ENCODE measurements around the gene EDIL3. TPM values are rescaled to one million over a fixed set of nuclear protein-coding genes. Genes with fewer than 3 reads are reported as not detected.

The EDIL3 gene
- total and polyA plus RNA-seq, 4 donors = 8.3 to 66.0 (median 11.0) TPM

DNA sequence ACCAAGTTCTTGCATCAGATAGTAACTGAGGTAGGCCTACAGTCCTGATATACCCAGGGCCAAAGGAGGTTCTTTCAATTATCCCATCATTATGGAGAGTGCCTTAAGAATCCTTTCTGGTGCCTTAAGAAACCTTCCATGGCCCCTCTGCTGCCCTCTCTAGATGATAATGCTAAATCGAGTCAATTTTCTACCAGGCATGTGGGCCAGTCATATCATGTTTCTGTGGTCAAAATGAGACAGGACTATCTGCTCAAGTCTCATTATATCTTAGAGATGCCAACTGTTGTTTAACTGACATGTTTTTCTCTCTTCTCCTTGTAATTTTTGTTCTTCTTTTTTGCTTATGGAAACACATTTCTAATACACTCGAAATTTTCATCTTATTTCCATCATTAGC is 127.6 kb downstream of the EDIL3 start:
- no peak overlapping the region for H3K9ac ChIP-seq (ENCODE audit: insufficient read depth in 1 of 2, low read length in 2 of 2)
- no peaks in the 10 kb centered on the region for H3K36me3 ChIP-seq (ENCODE audit: control insufficient read depth in 4 of 4, insufficient read depth in 4 of 4, low read length in 4 of 4)
- WGBS, 2 donors = 79 to 88% methylated on average over 2 of the region's 2 CpGs
- H3K27ac ChIP-seq (ENCODE audit: low read depth in 1 of 2, low read length in 1 of 2) = no peak overlapping the region
- DNase-seq (no peak), ATAC-seq (ENCODE audit: insufficient read depth, low FRiP score) (no peak)
- no peaks in the 10 kb centered on the region for H3K9me3 ChIP-seq (ENCODE audit: control insufficient read depth in 4 of 4, insufficient read depth in 3 of 4, low read length in 3 of 4)
- no peaks in the 10 kb centered on the region for H3K27me3 ChIP-seq (ENCODE audit: control insufficient read depth in 3 of 3, insufficient read depth in 3 of 3, low read length in 2 of 3)
- no peaks in the 10 kb centered on the region for H3K4me1 ChIP-seq (ENCODE audit: control insufficient read depth in 5 of 5, insufficient read depth in 5 of 5, low read length in 5 of 5)
- TF ChIP-seq CTCF (IDR thresholded peaks at IDR 0.05; ENCODE audit: control extremely low read depth, extremely low read depth) = no peak
- H3K4me3 ChIP-seq = no peak overlapping the region

DNA sequence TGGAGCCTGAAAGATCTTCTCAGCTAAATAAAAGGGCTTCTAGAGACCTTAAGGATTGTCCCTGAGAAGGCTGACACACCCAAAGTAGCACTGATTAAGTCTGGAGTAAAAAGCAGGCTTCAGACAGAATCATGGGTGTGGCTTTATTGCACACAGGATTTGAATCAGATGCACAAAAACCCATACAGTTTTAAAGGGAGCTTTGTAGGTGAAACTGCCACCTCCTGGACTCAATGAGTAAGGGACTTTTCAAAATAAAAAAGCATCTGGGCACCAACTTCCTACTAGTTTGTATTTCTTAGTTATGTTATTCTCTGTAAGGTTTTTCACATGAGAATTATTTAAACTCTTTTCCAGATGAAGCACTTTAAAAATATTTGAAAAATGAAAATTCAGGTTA is 129.4 kb downstream of the EDIL3 start:
- Histone ChIP-seq H3K36me3 (ENCODE audit: control insufficient read depth in 4 of 4, insufficient read depth in 4 of 4, low read length in 4 of 4) (no peaks in the 10 kb centered on the region), H3K27ac (ENCODE audit: low read depth in 1 of 2, low read length in 1 of 2) (no peak overlapping the region), H3K9me3 (ENCODE audit: control insufficient read depth in 4 of 4, insufficient read depth in 3 of 4, low read length in 3 of 4) (no peaks in the 10 kb centered on the region), H3K9ac (ENCODE audit: insufficient read depth in 1 of 2, low read length in 2 of 2) (no peak overlapping the region), H3K4me1 (ENCODE audit: control insufficient read depth in 5 of 5, insufficient read depth in 5 of 5, low read length in 5 of 5) (no peaks in the 10 kb centered on the region), H3K27me3 (ENCODE audit: control insufficient read depth in 3 of 3, insufficient read depth in 3 of 3, low read length in 2 of 3) (no peaks in the 10 kb centered on the region), H3K4me3 (no peak overlapping the region)
- no peak for ATAC-seq (ENCODE audit: insufficient read depth, low FRiP score)
- DNase-seq = no peak
- TF ChIP-seq CTCF (IDR thresholded peaks at IDR 0.05; ENCODE audit: control extremely low read depth, extremely low read depth) = no peak

- H3K27ac ChIP-seq (ENCODE audit: low read depth in 1 of 2, low read length in 1 of 2) = no peak overlapping the region
- 79 to 89% methylated on average over 1 of the region's 1 CpG for WGBS, 2 donors
- no peaks in the 10 kb centered on the region for H3K27me3 ChIP-seq (ENCODE audit: control insufficient read depth in 3 of 3, insufficient read depth in 3 of 3, low read length in 2 of 3)
- no peak for DNase-seq
- no peaks in the 10 kb centered on the region for H3K9me3 ChIP-seq (ENCODE audit: control insufficient read depth in 4 of 4, insufficient read depth in 3 of 4, low read length in 3 of 4)
- no peak for ATAC-seq (ENCODE audit: insufficient read depth, low FRiP score)
- H3K36me3 ChIP-seq (ENCODE audit: control insufficient read depth in 4 of 4, insufficient read depth in 4 of 4, low read length in 4 of 4) = no peaks in the 10 kb centered on the region
- no peaks in the 10 kb centered on the region for H3K4me1 ChIP-seq (ENCODE audit: control insufficient read depth in 5 of 5, insufficient read depth in 5 of 5, low read length in 5 of 5)
- no peak overlapping the region for H3K9ac ChIP-seq (ENCODE audit: insufficient read depth in 1 of 2, low read length in 2 of 2)
- no peak for TF ChIP-seq CTCF (IDR thresholded peaks at IDR 0.05; ENCODE audit: control extremely low read depth, extremely low read depth)
- H3K4me3 ChIP-seq = no peak overlapping the region
Observed at GRCh38 chr5:84253946-84254345, 130.7 kb downstream of the EDIL3 start.

DNA sequence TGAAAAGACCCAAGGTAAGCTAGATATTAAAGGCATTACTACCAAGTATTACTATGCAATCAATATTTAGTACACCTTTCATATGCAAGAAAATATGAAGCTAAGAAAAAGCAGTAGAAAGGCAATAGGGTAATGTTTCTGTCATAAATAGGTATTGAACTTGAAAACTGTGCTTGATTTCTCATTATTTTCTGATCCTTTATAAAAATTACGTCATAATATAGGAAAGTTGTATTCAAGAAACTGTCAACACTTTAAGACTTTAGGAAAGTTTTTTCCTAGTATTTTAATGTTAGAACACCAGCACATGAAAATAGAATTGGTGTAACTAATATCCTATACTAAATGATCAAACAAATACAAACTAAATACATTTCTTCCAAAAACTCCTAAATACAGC is 133.2 kb downstream of the EDIL3 start:
- H3K9me3 ChIP-seq (ENCODE audit: control insufficient read depth in 4 of 4, insufficient read depth in 3 of 4, low read length in 3 of 4) = no peaks in the 10 kb centered on the region
- 89 to 90% methylated on average over 1 of the region's 1 CpG for WGBS, 2 donors
- DNase-seq = no peak

More for the DNA sequence above, 133.2 kb downstream of the EDIL3 start:
- TF ChIP-seq CTCF (IDR thresholded peaks at IDR 0.05; ENCODE audit: control extremely low read depth, extremely low read depth) = no peak
- Histone ChIP-seq H3K4me3 (no peak overlapping the region), H3K36me3 (ENCODE audit: control insufficient read depth in 4 of 4, insufficient read depth in 4 of 4, low read length in 4 of 4) (no peaks in the 10 kb centered on the region), H3K4me1 (ENCODE audit: control insufficient read depth in 5 of 5, insufficient read depth in 5 of 5, low read length in 5 of 5) (no peaks in the 10 kb centered on the region), H3K27ac (ENCODE audit: low read depth in 1 of 2, low read length in 1 of 2) (no peak overlapping the region), H3K9ac (ENCODE audit: insufficient read depth in 1 of 2, low read length in 2 of 2) (no peak overlapping the region), H3K27me3 (ENCODE audit: control insufficient read depth in 3 of 3, insufficient read depth in 3 of 3, low read length in 2 of 3) (no peaks in the 10 kb centered on the region)
- no peak for ATAC-seq (ENCODE audit: insufficient read depth, low FRiP score)

All from lung (tissue), 12 donors.